ENCODE results near the gene AKT1. TPM values are rescaled to one million over a fixed set of nuclear protein-coding genes. Genes with fewer than 3 reads are reported as not detected.

The AKT1 gene
- total and polyA plus RNA-seq, 2 experiments from 2014 or later = 16.9 to 164 TPM

- 74 to 75% methylated on average over 16 of the region's 16 CpGs for WGBS, 2 experiments (ENCODE audit: low coverage in 1 of 2, low lambda C conversion rate in 2 of 2, missing lambda C conversion rate in 2 of 2)
- in situ Hi-C loops (cut with MboI) = no loop called here
These were observed 3.0 kb upstream of the AKT1 start for GRCh38 chr14:104798300-104799243.

GRCh38 chr14:104797115-104798044 is 1.8 kb upstream of the AKT1 start:
- DNase-seq = no peak
- Histone ChIP-seq H3K4me1 (ENCODE audit: insufficient read depth) (peaks cover 19% of the 10 kb centered on the region), H3K27me3 (replicated peaks; ENCODE audit: insufficient read depth) (no peaks in the 10 kb centered on the region), H3K4me3 (no peak overlapping the region), H3F3A (ENCODE audit: insufficient read depth) (peaks cover 21% of the 10 kb centered on the region), H3K9ac (no peak overlapping the region), H3K79me2 (ENCODE audit: insufficient read depth) (peaks cover 26% of the 10 kb centered on the region), H2AFZ (no peak overlapping the region), H3K36me3 (ENCODE audit: low read depth) (no peaks in the 10 kb centered on the region), H3K9me2 (ENCODE audit: insufficient read depth) (no peaks in the 10 kb centered on the region), H4K20me1 (ENCODE audit: insufficient read depth) (0 out of 2 replicates have a peak, but pooled peaks cover 5% of the 10 kb centered on the region), H3K27ac (no peak overlapping the region), H3K9me3 (ENCODE audit: low read depth) (no peaks in the 10 kb centered on the region), H3K4me2 (ENCODE audit: unreplicated experiment) (no peak overlapping the region)
- in situ Hi-C loops (cut with MboI) = no loop called here
- no peak for TF ChIP-seq EZH2 (IDR thresholded peaks at IDR 0.05; ENCODE audit: insufficient read depth, poor library complexity, severe bottlenecking)
- no peak for TF ChIP-seq EZH2phosphoT487 (IDR thresholded peaks at IDR 0.05; ENCODE audit: insufficient read depth, low read depth)
- WGBS, 2 experiments (ENCODE audit: low coverage in 1 of 2, low lambda C conversion rate in 2 of 2, missing lambda C conversion rate in 2 of 2) = 56 to 59% methylated on average over 16 to 18 of the region's 18 CpGs

More at GRCh38 chr14:104798300-104799243, 3.0 kb upstream of the AKT1 start:
- Histone ChIP-seq H3F3A (ENCODE audit: insufficient read depth) (peaks cover 21% of the 10 kb centered on the region), H3K27ac (no peak overlapping the region), H3K9me2 (ENCODE audit: insufficient read depth) (no peaks in the 10 kb centered on the region), H3K4me3 (no peak overlapping the region), H3K4me1 (ENCODE audit: insufficient read depth) (peaks cover 13% of the 10 kb centered on the region), H3K79me2 (ENCODE audit: insufficient read depth) (peaks cover 14% of the 10 kb centered on the region), H2AFZ (0 out of 2 replicates have a peak overlapping the region, but pooled peaks have one; percentile 9), H3K36me3 (ENCODE audit: low read depth) (no peaks in the 10 kb centered on the region), H3K4me2 (ENCODE audit: unreplicated experiment) (no peak overlapping the region), H3K9me3 (ENCODE audit: low read depth) (no peaks in the 10 kb centered on the region), H3K9ac (no peak overlapping the region), H4K20me1 (ENCODE audit: insufficient read depth) (0 out of 2 replicates have a peak, but pooled peaks cover 4% of the 10 kb centered on the region), H3K27me3 (replicated peaks; ENCODE audit: insufficient read depth) (no peaks in the 10 kb centered on the region)
- no peak for TF ChIP-seq EZH2phosphoT487 (IDR thresholded peaks at IDR 0.05; ENCODE audit: insufficient read depth, low read depth)
- TF ChIP-seq EZH2 (IDR thresholded peaks at IDR 0.05; ENCODE audit: insufficient read depth, poor library complexity, severe bottlenecking) = no peak
- DNase-seq = no peak

- Histone ChIP-seq H3K27me3 (replicated peaks; ENCODE audit: insufficient read depth) (no peaks in the 10 kb centered on the region), H3K4me1 (ENCODE audit: insufficient read depth) (peaks cover 19% of the 10 kb centered on the region), H2AFZ (no peak overlapping the region), H3K36me3 (ENCODE audit: low read depth) (no peaks in the 10 kb centered on the region), H4K20me1 (ENCODE audit: insufficient read depth) (0 out of 2 replicates have a peak, but pooled peaks cover 5% of the 10 kb centered on the region), H3K4me2 (ENCODE audit: unreplicated experiment) (no peak overlapping the region), H3K9ac (no peak overlapping the region), H3K27ac (no peak overlapping the region), H3K79me2 (ENCODE audit: insufficient read depth) (peaks cover 33% of the 10 kb centered on the region), H3F3A (ENCODE audit: insufficient read depth) (peaks cover 21% of the 10 kb centered on the region), H3K4me3 (no peak overlapping the region), H3K9me3 (ENCODE audit: low read depth) (no peaks in the 10 kb centered on the region), H3K9me2 (ENCODE audit: insufficient read depth) (no peaks in the 10 kb centered on the region)
- in situ Hi-C loops (cut with MboI) = no loop called here
- no peak for TF ChIP-seq EZH2 (IDR thresholded peaks at IDR 0.05; ENCODE audit: insufficient read depth, poor library complexity, severe bottlenecking)
- no peak for TF ChIP-seq EZH2phosphoT487 (IDR thresholded peaks at IDR 0.05; ENCODE audit: insufficient read depth, low read depth)
- 87 to 94% methylated on average over 6 of the region's 6 CpGs for WGBS, 2 experiments (ENCODE audit: low coverage in 1 of 2, low lambda C conversion rate in 2 of 2, missing lambda C conversion rate in 2 of 2)
- DNase-seq = no peak
These were observed 1.1 kb upstream of the AKT1 start for GRCh38 chr14:104796687-104797081.
